ENCODE data around the gene AFF3.

Gene AFF3

DNA sequence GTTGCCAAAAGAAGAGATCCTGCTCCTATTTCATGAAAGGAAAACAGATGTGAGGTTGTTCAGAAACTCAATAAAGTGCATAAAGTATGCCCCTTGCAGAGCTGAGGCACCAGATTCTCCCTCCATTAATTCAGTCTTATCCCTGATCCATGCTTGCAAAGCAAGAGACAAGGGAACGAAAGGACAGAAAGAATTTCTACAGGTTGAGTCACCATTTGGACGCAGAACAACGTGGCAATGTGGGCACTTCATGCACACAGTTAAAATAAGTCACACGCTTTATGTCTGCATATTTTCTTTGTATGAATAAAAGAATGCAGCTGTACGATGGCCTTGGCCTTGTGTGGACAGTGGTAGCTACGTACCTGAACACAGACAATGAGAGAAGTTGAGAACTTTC is 330.8 kb downstream of the AFF3 start:
- DNase-seq, result no peak

DNA sequence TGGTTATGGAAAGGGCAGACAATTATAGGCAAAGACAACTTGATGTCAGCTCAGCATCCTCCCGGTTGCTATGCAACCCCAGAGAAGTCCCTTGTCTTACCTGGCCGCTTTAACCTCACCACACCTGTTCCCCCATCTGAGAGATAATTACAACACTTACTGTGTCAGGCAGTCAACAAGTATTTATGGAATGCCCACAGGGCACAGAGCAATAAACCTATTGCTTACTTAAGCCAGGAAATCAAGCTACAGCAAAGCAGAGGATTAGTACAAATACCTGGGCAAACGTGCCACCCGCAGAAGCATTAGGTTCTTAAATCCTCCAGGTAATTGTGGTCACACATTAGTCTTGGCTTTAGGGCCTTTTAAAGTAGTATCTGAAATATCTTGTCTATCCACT is 332.2 kb downstream of the AFF3 start:
- peak; percentile 65 to 66 for DNase-seq

DNA sequence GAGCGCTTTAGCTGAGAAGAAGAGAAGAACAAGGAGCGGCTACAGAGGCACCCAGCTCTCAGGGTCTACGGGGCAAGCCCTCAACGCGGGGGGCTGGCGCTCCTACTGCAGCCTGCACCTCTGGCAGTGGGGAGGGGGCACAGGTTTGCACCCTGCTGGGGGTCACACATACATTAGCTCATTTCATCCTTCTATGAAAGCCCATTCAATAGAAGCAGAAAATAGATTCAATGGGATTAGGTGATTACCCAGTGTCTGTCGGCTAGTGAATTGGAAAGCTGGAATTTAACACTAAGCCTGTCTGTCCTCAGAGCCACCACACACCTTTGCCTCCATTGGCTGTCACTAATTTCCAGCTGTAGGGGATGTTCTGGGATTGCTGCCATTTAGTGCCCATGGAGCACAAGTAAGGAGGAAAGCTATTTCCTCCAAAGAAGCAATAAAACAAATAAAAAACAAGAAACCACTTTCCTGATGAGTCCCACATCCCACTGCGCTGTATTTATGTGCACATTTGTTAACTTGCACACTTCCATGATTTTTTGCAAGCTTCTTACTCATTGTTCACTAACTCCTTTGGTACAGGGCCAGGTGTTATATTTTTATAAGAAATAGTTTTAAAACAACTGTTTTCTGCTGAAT is 333.0 kb downstream of the AFF3 start:
- DNase-seq, result no peak

DNA sequence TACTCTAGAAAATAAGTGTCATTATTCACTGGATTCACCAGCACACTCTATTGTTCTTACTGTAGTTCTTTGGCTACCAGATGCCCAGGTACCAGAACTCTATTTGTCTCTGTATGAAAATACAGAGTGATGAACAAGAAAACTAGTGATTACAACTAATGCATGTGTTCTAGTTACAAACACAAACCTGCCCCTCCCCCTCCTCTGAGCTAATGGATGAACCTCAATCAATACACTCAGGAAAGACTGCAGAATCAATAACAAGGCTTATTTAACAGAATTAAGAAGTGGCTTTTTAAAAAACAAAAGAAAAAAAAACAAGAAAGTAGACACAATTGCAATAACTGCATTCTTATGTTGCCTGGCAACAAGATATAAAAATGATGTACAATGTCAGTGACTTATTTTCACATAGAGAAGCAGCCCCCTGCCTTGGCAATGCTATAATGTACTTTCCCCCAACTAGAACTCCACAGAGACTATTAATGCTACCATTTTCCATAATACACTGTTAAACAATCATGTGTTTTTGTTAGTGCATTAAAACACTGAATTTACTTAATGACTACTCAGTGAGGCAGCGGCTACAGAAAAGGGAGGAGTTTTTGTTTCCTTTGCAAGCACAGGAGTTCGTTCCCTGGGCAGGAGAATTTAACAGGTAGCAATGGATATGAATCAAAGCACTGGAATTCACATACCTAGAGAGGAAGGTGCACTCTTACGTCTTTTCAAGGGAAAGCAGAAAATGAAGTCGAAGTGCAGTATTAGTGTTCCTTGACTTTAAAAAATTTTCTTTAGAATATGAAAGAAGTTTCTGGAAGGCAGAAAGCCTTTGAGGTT is 333.8 kb downstream of the AFF3 start:
- no peak for DNase-seq

DNA sequence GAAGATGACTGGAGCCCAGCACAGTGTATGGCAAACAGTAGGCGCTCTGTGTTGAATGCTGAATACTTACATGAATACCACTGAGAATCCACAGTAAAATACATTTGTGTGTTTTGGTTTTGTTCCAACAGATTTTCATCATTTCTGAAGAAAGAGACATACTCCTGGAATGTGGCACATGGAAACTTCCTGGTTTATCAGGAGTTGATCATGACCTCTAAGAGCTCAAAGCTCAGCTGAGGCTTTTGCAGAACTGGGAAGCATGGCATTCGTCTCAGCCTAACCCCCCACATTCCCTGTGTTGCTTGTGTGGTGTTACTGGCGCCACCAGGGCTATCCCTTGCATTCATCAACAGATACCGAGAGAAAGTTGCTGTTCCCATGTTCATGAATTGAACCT is 335.6 kb downstream of the AFF3 start:
- DNase-seq, result no peak

DNA sequence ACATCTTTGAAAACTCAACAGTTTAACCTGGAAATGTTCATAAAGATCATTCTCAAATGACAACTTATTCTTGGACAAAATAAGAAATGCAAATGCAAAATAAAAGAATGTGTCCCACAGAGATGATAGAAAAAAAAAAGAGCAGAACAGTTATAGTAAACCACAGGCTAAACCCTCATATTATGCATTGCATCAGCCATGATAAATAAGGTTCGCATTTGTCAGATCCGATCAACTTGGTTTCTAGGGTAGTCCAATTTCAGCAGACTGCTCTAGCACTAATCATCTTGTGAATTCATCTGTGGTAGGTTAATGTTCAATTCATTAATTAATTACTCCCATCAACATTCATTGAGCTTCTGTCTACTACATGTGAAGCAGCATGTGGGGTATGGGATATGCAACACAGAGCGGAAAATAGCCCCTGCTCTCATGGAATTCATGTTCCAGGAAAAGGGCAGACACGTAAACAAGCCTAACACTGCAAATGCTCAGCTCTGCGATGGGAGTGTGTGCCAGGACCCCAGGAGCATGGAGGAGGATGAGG is 336.4 kb downstream of the AFF3 start:
- no peak for DNase-seq

DNA sequence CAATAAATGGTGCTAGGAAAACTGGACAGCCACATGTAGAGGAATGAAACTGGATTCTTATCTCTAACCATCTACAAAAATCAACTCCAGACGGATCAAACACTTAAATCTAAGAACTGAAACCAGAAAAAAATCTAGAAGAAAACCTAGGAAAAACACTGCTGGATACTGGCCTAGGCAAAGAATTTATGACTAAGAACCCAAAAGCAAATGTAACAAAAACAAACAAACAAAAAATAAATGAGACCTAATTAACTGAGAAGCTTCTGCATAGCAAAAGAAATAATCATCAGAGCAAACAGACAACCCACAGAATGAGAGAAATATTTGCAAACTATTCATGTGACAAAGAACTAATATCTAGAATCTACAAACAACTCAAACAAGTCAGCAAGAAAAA is 338.5 kb downstream of the AFF3 start:
- no peak for DNase-seq

DNA sequence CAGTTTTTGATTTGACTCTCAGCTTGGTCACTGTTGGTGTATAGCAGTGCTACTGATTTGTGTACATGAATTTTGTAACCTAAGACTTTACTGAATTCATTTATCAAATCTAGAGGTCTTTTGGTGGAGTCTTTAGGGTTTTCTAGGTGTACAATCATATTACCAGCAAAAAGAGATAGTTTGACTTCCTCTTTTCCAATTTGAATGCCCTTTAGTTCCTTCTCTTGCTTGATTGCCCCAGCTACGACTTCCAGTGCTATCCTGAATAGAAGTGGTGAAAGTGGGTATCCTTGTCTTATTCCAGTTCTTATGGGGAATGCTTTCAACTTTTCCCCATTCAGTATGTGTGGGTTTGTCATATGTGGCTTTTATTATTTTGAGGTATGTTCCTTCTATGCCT is 339.7 kb downstream of the AFF3 start:
- DNase-seq, result no peak

DNA sequence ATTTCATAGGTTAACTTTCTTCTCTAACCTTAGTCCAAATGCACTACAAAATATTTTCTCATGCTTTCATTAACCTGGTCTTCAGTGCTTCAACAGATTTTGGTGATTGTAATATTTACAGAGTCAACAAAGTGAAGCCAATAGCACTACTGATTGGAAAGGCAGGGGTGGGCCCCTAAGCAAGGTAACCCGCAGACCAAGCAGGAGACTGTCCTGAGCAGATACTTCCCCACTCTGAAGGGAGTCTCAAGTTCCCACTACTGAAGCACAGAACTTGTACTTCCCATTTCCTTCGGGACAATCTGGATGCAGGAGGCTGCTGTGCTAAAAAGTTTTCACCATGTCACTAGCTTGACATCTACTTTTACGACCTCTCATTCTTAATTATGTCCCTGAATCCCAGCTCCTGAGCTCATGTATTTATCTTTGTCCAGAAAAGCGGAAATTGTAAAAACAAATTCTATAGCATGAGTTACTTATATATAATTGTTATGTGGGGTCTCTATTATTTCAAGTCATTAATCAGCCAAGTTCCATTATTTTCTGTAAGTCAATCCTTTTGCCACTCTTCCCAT is 341.0 kb downstream of the AFF3 start:
- no peak for DNase-seq

DNA sequence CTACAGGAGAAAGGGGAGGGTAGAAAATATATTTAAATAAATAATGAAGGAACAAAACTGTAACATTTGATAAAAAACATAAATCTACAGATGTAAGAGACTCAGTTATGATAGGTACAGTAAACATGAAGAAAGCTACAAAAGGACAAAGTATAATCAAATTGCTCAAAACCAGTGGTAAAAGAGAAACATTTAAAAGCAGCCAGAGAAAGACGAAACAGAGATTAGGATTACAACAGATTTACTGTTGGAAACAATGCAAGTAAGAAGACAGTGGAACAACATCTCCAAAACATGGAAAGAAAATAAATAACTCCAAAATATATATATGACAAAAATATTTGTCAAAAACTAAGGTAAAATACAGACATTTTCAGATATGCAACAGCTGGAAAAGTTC is 344.9 kb downstream of the AFF3 start:
- DNase-seq, result no peak

DNA sequence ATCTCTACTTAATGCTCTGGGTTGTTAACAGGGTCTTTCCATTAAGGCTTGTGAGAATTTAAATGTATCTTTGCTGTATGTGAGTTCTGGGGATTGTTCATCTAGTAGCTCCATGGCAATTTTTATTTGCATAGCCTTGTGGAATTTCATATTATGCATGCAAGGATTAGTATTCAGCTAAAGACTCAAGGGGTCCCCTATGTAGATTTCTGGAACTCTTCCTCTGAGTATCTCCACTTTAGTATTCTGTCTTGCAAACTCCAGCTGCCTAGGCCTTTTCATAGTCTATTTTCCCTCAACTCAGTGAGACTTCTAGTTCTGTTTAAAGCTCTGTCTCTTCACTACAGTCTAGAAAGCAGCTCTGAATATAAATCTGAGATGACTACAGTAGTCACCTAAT is 348.0 kb downstream of the AFF3 start:
- peak in 1 of 2 experiments; percentile 15 for DNase-seq

DNA sequence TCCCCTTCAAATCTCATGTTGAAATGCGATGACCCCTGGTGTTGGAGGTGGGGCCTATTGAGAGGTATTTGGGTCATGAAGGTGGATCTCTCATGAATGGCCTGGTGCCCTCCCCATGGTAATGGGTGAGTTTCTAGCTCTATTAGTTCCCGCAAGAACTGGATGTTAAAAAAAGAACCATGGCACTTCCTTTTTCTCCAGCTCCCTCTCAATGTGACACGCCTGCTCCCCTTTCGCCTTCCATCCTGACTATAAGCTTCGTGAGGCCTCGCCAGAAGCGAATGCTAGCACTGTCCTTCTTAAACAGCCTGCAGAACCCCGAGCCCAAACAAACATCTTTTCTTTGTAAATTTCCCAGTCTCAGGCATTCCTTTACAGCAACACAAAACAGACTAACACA is 349.4 kb downstream of the AFF3 start:
- DNase-seq, result no peak

DNA sequence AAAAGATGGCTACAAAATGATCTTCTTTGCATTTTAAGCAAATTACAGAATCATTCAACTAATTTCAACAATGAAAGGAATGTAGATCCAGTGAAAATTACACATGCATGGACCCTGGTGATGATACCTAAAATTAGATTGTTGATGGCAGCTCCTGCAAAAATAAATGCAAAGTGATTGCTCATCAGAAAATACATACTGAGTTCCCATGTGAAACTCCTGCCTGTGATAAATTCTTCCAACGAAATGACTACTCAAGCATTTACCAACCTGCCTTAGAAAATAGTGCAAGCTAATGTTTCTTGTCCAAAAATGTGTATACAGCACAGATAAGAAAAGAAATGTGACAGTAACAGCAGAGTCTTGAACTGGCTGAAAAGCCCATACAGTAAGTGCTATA is 352.5 kb downstream of the AFF3 start:
- DNase-seq, result no peak

DNA sequence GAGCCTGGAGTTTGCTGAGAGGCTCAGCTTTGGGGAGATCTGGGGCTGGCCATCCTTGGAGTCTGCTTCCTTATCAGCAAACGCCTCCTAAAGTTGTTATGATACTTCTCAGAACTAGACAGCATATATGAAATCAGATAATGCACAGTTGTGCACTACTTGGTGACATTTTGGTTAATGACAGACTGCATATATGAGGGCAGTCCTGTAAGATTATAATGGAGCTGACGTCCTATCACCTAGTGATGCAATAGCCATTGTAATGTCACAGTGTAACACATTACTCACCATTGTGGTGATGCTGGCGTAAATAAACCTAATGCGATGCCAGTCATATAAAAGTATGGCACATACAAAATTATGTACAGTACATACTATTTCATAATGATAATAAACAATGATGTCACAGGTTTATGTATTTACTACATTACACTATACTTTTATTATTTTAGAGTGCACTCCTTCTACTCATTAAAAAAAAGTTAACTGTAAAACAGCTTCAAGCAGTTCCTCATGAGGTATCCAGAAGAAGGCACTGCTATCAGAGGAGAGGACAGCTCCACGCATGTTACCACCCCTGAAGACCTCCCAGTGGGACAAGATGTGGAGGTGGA is 354.5 kb downstream of the AFF3 start:
- no peak for DNase-seq

DNA sequence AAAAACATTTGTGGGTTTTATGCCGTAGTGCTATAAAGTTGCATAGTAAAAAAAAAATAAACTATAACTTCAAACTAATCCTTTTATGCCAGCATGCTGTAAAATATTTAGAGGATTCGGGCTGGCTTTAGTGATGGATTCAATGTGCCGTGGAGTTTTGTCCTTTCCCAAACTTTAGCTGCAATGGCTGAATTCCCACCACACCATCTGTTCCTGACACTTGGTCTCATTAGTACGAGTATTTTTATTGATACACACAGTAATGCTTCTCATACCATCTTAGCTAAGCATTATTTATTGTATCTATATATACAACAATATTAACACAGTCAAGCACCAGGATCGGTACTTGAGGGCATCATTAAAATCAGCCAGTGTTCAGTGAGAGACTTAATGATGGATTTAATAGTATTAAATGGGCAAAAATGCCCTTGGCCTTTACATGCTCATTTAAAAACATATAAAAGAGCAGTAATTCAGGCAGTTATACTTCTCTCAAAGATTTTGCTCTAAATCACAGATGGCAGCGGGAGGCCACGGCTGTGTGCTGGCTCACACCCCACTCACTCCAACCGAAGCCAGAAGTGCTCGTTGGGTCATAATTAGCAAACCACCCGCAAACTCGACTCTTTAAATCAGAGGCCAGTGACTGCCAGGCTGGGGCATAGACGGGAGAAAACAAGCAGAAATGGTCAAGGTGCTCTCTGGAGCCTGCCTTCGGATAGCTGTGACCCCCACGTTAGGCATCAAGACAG is 355.6 kb downstream of the AFF3 start:
- no peak for DNase-seq

DNA sequence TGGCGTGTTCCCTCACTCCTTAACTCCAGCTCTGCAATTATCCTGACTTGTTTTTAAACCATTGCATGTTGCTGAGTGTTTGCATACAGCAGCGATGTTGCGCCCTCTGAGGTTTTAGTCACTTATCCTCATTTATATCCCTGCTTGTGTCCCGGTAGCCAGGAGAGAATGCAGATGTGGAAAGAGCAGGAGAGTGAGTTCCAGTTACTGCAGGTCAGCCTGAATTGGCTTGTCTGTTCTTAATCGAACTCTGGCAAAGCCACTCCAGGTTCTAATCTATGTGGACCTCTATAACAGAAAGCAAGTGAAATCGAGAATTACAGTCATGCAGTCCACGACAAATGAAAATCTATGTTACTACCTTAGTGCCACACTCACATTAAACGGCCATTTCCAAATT is 357.4 kb downstream of the AFF3 start:
- DNase-seq, result peak; percentile 9 to 51

DNA sequence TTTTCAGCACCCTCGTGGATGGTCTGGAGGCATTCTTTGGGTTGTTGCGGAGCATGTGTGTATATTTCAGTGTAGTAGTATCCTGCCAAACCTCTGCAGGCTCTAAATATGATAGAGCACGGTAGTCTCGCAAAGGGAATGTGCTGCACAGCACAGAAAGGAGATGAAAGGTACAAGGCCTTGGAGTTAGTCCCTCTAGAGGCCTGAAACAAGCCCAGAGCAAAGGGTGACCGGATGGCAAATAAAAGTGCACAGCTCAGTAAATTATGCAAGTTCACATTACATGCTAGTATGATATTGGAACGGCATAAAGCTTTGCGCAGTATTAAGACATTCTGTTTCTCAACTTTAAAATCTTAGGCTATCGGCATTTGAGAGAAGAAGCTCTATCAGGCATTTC is 358.1 kb downstream of the AFF3 start:
- DNase-seq, result no peak

DNA sequence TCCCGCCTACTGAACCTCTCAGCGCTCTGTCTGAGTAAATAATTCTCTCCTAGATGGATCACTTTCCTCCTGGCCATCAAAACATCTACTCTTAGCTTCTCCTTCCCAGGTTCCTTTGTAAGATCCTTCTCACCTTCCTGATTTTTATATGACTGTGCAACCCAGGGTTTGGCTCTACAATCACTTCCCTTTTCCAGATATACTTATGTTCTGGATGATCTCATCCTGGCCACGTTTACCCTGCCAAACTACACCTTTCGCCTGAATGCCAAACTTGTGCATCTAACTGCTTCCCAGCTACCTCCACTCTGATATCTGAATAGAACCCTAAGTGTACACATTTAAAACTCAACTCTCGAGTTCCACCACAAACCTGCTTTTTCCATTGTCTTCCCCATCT is 362.1 kb downstream of the AFF3 start:
- no peak for DNase-seq

DNA sequence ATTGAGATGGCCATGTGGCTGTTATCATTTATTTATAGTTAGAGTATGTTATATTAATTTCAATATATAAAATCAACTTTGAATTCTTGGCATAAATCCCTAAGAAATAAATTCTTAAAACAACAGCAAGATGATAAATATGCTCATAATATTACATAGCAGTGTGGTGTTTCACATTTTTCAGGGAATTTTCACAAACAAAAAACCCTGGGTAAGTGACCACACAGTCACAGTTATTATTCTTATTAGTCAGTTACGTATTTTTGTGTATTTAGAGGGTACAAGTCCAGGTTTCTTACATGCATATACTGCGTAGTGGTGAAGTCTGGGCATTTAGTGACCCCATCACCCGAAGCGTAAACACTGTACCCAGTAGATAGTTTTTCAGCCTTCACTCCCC is 363.1 kb downstream of the AFF3 start:
- DNase-seq, result no peak

DNA sequence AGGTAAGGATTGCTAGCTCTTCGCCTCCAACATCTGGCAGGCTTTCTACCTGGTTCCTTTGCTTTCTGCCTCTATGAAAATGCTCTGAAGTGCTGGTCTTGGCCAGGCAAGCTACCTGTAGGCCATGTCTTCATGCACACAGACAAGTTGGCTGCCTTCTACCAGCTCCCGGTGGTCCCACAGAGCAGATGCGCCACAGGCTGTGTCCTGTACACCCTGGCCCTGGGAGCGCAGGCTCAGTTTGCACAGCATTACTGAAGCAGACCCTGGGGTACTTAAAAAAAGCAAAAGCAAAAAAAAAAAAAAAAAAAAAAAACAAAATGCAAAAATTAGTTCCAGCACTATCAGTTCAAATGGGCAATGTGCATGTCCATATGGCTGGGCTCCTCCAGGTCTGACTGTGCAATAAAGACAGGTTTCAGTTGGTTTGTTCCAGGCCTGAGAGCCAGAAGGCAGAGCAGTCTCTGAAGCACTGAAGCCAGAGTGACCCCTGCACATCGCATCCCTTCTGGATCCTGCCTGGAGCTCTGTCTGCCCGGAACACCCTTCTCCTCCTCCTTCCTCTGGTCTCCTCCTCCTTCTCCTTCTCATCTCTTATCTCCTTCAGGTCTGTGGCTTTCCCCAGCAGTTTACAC is 364.6 kb downstream of the AFF3 start:
- DNase-seq, result no peak

DNA sequence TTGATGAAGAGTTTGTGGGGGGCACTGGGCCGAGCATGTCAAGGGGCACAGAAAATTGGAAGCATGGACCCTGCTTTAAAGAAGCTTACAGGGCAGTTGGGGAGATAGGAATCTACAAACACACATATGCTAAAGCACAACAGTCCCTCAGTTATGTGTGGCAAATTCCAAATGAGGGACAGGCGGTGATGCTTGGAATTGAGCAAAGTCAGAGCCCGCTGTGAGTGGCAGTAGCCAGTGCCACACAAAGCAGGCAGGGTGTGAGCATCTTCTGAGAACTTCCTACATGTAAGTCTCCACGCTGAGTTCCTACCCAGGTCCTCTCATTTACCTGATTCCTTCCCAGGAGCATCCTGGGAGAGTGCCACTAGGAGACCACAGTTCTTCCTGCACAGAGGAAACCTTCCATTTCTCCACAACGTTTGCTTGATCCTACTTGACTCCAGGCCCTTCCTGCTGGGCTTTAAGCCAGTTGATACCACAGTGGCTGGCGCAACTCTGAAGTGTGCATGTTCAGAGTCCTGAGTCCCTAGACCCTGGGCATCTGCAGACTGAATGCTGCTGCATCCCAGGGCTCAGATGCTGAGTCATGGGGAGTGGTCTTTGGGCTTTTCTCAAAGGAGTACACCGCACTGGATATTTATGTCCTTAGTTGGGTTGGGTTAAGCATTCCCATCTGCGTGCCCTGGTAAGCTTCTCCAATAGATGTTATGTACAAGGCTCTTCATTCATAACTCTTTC is 365.3 kb downstream of the AFF3 start:
- no peak for DNase-seq
